Panc1 (cell line): ENCODE data around the gene CCDC192. TPM values are rescaled to one million over a fixed set of nuclear protein-coding genes. Genes with fewer than 3 reads are reported as not detected.

ENCODE experiments used
- ATAC-seq: fragments of 200-7000 bp; cut with Tn5 transposase; 2 replicates; pipeline ENCODE4 v1.9.1; 2020; ENCODE audit warnings: mild to moderate bottlenecking, moderate library complexity
- BruUV-seq: library from RNA; stranded (reverse); fragments of 400-500 nt; replicated peaks from 2 replicates; lab custom pipeline; 2021; lab: Mats Ljungman, UMichigan
- CTCF ChIA-PET: fragments of 300-600 bp; sonication (Branson Sonifier 250); formaldehyde crosslinking; loops from one replicate; lab custom pipeline; 2022; ENCODE audit warnings: antibody characterized with exemption; lab: Charles Lee
- POLR2A ChIA-PET: fragments of 300-600 bp; sonication (Branson Sonifier 250); formaldehyde crosslinking; loops from one replicate; lab custom pipeline; 2022; ENCODE audit warnings: antibody characterized with exemption; lab: Charles Lee
- DNase-seq: peaks from one replicate; pipeline ENCODE4 v3.0.0-alpha.2; 2010; ENCODE audit warnings: low read depth, low spot score
- H3K27ac ChIP-seq: 2 replicates; pipeline ENCODE4 v1.5.1; 2011; ENCODE audit warnings: mild to moderate bottlenecking, low read length, inconsistent platforms
- H3K27me3 ChIP-seq: fragments of 200-500 bp; sonication (Bioruptor generic); 2 replicates; pipeline ENCODE4 v1.6.0; 2014; ENCODE audit warnings: low read length, inconsistent platforms; ENCODE audit not compliant: control insufficient read depth, insufficient read depth
- H3K36me3 ChIP-seq: fragments of 200-500 bp; sonication (Bioruptor generic); 2 replicates; pipeline ENCODE4 v1.5.1; 2014; ENCODE audit warnings: inconsistent platforms, mild to moderate bottlenecking, low read length, moderate library complexity; ENCODE audit not compliant: control insufficient read depth, insufficient read depth
- H3K4me1 ChIP-seq: 2 replicates; pipeline ENCODE4 v1.5.1; 2011; ENCODE audit warnings: inconsistent platforms, mild to moderate bottlenecking, low read length, moderate library complexity; ENCODE audit not compliant: control insufficient read depth, insufficient read depth
- H3K4me3 ChIP-seq, 2 experiments: 2 replicates each; pipeline ENCODE4 v1.5.1; 2011 to 2012; ENCODE audit warnings: low read depth in 2 of 2, low read length in 2 of 2, mild to moderate bottlenecking in 2 of 2, inconsistent platforms in 1 of 2, moderate library complexity in 1 of 2
- H3K9me3 ChIP-seq: fragments of 200-500 bp; sonication (Bioruptor generic); 2 replicates; pipeline ENCODE4 v1.5.1; 2014; ENCODE audit warnings: low read depth, mild to moderate bottlenecking, inconsistent platforms, low read length, moderate library complexity; ENCODE audit not compliant: control insufficient read depth, insufficient read depth
- CTCF ChIP-seq: fragments of 450-650 bp; IDR thresholded peaks from 2 replicates; pipeline ENCODE4 v1.5.1; 2017; ENCODE audit warnings: mild to moderate bottlenecking
- POLR2AphosphoS5 ChIP-seq: IDR thresholded peaks from 2 replicates; pipeline ENCODE4 v1.6.1; 2012; ENCODE audit warnings: mild to moderate bottlenecking, low read depth, low read length, moderate library complexity
- REST ChIP-seq, 2 experiments: IDR thresholded peaks; 2 replicates each; pipeline ENCODE4 v1.6.1; 2011 to 2012; ENCODE audit warnings: low read depth in 2 of 2, control low read depth in 1 of 2, low read length in 1 of 2, mild to moderate bottlenecking in 1 of 2, moderate library complexity in 1 of 2; ENCODE audit not compliant: insufficient read depth in 1 of 2
- SIN3A ChIP-seq: IDR thresholded peaks from 2 replicates; pipeline ENCODE4 v1.6.1; 2012; ENCODE audit warnings: low read depth, mild to moderate bottlenecking, low read length, moderate library complexity, borderline replicate concordance; ENCODE audit not compliant: insufficient read depth
- TCF7L2 ChIP-seq: IDR thresholded peaks from 2 replicates; pipeline ENCODE4 v1.6.1; 2011; ENCODE audit warnings: mild to moderate bottlenecking, low read depth, low read length, inconsistent platforms
- in situ Hi-C: cut with HindIII; loops from 2 replicates; pipeline ENCODE4 v1.10.0; 2016; ENCODE audit warnings: low sequenced_read_pairs, low pct_unique_long_range_greater_than_20kb
- intact Hi-C: fragments of 100-400 bp; cut with micrococcal nuclease; formaldehyde crosslinking; loops from one replicate; pipeline ENCODE4 v1.10.0; 2022; ENCODE audit not compliant: unreplicated experiment
- total RNA-seq: library from RNA; stranded (reverse); gene quantifications from one replicate; pipeline ENCODE4 v1.2.1, GENCODE V29; 2021; ENCODE audit not compliant: unreplicated experiment

CCDC192 gene
- total RNA-seq, 1 experiment from 2014 or later: not detected

GRCh38 chr5:127772531-127772930, 69.3 kb downstream of the CCDC192 start:
- H3K27me3 ChIP-seq: no peaks in the 10 kb centered on the region
- no TSS peak for BruUV-seq
- TF ChIP-seq TCF7L2 (no peak), POLR2AphosphoS5 (no peak), SIN3A (no peak)
- no peak overlapping the region for H3K4me3 ChIP-seq
- no peak for DNase-seq
- no peaks in the 10 kb centered on the region for H3K4me1 ChIP-seq
- ChIA-PET CTCF (interaction anchor here (0.6 kb wide), 1 partner anchor 95 kb away, joined by 9 read pairs; no protein-coding TSS in a partner anchor), POLR2A (no interaction called here)
- intact Hi-C loops: no loop called here
- no peaks in the 10 kb centered on the region for H3K36me3 ChIP-seq
- in situ Hi-C loops: no loop called here
- no peak for ATAC-seq
- no peak overlapping the region for H3K27ac ChIP-seq
- no peaks in the 10 kb centered on the region for H3K9me3 ChIP-seq

GRCh38 chr5:127774221-127774620, 71.0 kb downstream of the CCDC192 start:
- Histone ChIP-seq H3K27ac (no peak overlapping the region), H3K36me3 (no peaks in the 10 kb centered on the region), H3K9me3 (no peaks in the 10 kb centered on the region), H3K4me1 (no peaks in the 10 kb centered on the region), H3K4me3 (no peak overlapping the region), H3K27me3 (no peaks in the 10 kb centered on the region)
- DNase-seq (no peak), ATAC-seq (no peak)
- TF ChIP-seq TCF7L2 (no peak), POLR2AphosphoS5 (no peak), REST (IDR thresholded peaks at IDR 0.05; ENCODE audit: insufficient read depth in 1 of 2, low read depth in 2 of 2, low read length in 1 of 2) (no peak), CTCF (no peak), SIN3A (no peak)
- POLR2A ChIA-PET: no interaction called here
- in situ Hi-C loops (no loop called here), intact Hi-C loops (no loop called here)
- CTCF ChIA-PET: no interaction called here
- BruUV-seq: no TSS peak

- ATAC-seq: no peak
- no peak for DNase-seq
- Histone ChIP-seq H3K27me3 (no peaks in the 10 kb centered on the region), H3K4me3 (no peak overlapping the region), H3K4me1 (no peaks in the 10 kb centered on the region), H3K36me3 (no peaks in the 10 kb centered on the region), H3K9me3 (no peaks in the 10 kb centered on the region), H3K27ac (no peak overlapping the region)
- intact Hi-C loops (no loop called here), in situ Hi-C loops (no loop called here)
- ChIA-PET CTCF (no interaction called here), POLR2A (no interaction called here)
- no TSS peak for BruUV-seq
- TF ChIP-seq TCF7L2 (no peak), SIN3A (no peak), POLR2AphosphoS5 (no peak), REST (IDR thresholded peaks at IDR 0.05; ENCODE audit: insufficient read depth in 1 of 2, low read depth in 2 of 2, low read length in 1 of 2) (no peak), CTCF (no peak)
Observed at GRCh38 chr5:127776477-127776876, 73.3 kb downstream of the CCDC192 start.
